Smooth muscle cell of the brain vasculature (primary cell): Measurements from ENCODE around the gene PAFAH2.
"Not testable (repeated sequence)": the region's sequence is repeated elsewhere in the genome, so short reads cannot be mapped to it uniquely, and the experiment has no call there.

Experiments used
- DNase-seq: peaks from one replicate; pipeline ENCODE4 v3.0.0-alpha.2; 2012; ENCODE audit warnings: low read depth, low spot score

The PAFAH2 gene

DNA sequence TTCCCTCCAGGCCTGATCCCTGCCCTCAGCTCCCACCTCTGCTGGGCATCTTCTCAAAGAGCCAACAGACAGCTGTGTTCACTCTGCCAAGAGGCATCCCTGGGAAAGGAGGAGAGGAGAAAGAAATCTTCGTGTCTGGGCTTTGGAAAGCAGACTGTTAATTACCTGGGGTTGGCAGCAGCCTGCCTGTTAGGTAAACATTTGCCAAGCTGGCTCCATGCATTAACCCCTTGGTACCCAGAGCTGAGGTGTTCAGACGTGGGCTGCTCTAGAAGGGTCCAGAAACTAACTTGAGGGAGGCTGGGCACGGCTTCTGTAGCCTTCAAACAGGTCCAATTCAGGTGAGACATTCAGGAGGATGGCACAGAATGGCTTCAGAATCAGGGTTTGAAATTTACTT, 15.0 kb upstream of the PAFAH2 start:
- no peak for DNase-seq

DNA sequence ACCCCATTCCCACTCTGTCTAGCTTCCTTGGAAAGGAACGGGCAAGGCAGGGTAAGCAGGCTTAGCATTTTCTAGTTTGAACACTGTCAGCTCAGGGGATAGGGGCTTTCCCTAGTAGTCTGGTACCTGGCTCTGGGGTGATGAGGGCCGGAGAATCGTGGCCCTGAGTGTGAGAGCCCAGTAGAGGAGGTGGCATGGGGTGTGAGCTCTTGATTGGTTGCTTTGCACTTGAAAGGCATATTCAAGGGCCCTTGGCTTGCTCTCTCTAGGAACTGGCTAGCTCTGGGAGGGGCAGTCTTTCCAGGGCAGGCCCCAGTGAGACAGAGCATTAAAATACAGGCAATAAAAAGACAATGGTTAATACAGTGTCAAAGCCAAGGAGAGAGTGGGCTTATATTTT, 13.0 kb upstream of the PAFAH2 start:
- no peak for DNase-seq

DNA sequence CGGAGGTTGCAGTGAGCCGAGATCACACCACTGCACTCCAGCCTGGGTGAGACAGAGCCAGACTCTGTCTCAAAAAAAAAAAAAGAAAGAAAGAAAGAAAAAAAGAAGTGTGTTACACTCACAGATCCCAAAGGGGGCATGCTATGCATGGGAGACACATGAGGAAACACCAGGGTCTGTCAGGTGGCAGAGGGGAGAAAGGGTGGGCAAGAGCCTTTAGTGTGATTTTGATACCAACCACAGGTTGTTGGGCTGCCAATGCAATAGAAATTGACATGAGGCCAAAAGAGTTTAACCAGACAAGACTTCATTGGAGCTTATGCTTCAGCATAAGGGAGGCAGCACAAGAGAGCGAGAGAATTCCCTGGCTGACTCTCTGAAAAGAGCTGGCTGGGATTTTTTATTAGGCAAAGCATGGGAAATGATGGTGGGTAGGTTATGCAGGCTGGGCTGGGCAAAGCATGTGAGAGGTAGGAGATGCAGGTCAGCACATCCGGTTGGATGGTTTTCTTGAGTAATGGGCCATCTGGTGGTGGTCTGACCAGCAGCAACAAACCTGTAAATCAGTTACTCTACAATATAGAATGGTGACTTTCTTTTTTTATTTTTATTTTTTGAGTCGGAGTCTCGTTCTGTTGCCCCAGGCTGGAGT, 12.1 kb upstream of the PAFAH2 start:
- no peak for DNase-seq

DNA sequence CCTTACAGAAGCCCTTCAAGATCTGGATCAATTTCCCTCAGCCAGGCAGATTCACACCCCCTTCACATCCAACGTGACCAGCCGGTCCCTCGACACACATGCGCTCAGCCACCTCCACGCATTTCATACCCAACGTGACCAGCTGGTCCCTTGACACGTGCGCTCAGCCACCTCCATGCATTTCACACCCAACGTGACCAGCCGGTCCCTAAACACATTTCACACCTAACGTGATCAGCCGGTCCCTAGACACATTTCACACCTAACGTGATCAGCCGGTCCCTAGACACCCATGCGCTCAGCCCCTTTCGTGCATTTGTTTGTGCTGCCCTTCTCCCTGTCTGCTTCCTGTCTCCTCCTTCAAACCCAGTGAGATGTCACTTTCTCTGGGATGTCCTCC, 8.8 kb upstream of the PAFAH2 start:
- DNase-seq = no peak

DNA sequence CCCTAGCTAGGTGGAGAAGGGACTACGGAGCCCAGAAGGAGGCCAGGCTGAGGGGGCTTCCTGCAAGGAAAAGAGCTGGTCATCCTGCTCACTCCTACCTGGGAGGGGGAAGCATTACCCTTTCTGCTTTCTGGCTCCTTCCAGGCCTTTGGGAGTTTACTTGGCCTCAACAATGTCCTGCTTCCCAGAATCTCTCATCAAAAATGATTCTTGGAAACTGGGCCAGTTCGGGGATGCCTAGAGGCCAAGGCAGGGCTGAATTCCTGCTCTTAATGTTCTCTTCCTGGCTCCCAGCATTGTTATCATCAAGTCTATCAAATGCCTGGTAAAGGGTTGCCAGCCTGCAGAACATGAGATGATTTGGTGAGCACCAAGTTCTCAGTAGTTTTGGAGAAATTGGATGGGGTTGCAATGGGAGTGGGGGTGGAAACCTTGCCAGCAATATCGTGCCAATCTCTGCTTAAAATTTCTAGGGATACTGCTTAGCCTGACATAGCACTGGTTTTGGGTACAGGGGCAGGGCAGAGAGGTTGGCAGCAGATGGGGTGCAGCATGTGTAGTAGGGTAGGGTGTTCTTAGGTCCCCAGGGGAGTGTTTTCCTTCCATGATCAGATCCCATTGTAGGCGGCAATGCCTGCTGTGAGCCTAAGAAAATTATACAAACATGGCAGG, 7.7 kb upstream of the PAFAH2 start:
- no peak for DNase-seq

DNA sequence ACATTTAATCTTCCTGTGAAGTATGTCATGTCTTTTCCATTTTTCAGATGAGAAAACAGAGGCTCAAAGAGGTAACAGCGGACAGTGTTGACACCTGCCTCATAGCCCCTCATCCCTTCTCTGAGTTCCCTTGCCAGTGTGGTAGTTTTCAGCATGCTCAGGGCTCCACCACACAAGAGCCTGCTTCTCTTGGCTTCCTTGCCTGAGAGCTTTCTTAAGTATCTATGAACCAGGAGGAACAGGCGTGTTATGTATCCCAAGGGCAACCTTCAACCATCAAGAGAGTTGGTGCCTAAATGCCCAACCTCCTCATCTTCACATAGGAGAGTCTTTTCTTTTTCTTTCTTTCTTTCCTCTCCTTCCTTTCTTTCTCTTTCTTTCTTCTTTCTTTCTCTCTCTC, 5.9 kb upstream of the PAFAH2 start:
- DNase-seq = no peak

DNA sequence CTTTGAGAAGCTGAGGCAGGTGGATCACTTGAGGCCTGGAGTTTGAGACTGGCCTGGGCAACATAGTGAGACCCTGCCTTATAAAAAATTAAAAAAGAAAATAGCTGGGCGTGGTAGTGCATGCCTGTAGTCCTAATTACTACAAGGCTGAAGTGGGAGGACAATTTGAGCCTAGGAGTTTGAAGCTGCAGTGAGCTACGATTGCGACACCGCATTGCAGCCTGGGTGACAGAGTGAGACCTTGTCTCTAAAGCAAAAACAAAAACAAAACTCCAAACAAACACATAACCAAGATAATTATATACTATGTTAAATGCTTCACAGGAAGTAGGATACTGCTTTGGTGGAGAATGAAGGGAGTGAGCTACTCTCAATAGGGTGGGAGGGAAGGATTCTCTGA, 5.4 kb upstream of the PAFAH2 start:
- DNase-seq = no peak

DNA sequence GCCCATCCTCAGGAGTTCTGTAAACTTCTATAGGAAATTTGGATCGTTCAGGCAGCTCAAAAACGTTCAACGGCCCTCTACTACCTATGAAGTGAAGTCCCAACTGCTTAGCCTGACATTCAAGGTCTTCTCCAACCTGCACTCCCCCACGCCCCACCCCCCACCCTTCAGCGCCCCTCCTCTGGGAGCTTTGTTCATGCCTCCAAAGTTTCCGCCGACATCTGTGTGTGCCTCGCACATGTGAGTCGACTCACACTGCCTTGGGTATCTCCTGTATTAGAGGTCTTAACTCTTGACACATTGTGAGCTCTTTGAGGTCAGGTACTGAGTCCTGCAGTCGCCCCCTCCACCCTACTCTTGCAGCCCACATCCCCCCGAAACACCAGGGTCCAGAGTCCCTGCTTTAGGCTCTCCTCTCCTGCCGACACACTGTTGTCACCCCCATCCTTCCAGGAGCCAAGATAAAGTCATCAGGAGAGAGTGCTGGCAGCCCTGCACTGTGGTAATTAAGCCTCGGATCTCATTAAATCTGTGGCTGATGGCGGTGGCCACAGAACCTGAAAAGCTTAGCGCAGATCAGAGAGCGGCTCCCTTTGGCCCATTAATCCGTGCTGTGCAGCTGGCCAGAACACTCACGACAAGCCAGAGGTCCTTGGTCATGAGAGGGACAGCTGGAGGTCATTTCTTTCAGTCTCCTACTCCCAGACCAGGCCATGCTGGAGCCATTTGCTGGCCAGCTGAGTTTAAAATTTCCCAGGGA, 1.4 kb upstream of the PAFAH2 start:
- DNase-seq = no peak

DNA sequence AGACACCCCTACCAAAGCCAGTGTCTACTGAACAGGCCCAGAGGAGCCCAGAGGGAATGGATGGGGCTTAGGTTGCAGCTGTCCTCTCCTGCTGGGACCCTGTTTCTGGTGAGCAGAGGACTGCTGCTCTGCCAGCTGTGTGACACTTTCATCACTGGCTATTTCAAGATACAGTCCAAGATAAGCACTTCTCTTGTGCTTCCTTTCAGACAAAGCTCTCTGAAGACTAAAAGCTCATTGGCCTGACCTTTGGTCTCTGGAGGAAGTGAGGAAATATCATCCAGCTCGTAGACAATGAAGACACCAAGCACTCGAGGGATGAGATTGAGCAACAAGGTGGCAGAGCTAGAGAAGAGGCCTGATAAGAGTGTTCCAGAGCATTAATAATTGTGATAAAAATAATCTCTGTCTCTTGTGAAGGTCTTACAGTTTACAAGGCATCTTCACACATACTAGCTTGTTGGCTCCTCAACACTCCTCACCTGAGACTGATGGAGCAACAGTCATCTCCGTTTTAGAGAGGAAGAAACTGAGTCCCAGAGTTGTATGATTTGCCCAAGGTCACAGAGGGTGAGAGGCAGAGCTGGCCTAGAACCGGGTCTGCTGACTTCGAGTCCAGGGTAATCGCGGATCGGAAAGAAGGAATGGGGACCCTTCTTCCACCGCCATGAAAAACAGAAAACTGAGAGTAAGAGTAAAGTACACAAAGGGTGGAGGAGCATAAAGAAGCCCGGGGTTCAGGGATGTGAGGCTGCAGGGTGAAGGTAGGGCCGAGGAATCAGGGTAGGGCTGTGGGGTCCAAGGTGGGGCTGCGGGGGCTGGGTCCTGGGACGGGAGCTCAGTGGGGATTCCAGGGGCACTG, 666 bp downstream of the PAFAH2 start:
- no peak for DNase-seq

DNA sequence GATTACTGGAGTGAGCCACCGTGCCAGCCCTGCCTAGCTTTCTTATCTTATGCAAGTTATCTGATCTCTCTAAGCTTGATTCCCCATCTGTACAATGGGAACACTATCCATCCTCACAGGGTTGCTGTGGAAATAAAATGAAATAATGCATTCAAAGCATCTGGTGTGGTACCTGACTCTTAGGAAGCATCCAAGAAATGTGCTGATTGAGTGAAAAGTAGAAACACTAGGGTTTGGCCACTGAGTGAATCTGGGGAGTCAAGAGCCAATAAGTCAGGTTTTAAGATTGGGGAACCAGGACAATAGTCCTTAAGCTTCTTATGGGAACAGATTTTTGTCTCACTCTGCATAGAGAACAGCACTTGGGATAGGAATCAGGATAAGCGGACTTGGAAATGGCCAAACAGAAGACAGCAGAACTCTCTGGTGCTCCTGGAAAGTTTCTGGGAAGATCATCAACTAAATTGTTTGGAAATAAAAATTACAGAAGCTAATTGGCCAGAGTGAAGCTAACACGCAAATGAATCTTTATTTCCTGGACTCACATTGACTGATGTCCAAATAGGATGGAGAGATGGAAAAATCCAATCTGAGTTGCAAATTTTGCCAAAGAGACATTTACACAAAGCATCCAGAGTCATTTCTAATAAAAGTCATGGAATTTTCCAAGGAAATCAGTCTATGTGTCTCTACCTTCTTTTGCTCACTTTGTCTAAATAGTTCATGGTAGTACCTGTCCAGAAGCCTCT, 3.3 kb downstream of the PAFAH2 start:
- DNase-seq = no peak

DNA sequence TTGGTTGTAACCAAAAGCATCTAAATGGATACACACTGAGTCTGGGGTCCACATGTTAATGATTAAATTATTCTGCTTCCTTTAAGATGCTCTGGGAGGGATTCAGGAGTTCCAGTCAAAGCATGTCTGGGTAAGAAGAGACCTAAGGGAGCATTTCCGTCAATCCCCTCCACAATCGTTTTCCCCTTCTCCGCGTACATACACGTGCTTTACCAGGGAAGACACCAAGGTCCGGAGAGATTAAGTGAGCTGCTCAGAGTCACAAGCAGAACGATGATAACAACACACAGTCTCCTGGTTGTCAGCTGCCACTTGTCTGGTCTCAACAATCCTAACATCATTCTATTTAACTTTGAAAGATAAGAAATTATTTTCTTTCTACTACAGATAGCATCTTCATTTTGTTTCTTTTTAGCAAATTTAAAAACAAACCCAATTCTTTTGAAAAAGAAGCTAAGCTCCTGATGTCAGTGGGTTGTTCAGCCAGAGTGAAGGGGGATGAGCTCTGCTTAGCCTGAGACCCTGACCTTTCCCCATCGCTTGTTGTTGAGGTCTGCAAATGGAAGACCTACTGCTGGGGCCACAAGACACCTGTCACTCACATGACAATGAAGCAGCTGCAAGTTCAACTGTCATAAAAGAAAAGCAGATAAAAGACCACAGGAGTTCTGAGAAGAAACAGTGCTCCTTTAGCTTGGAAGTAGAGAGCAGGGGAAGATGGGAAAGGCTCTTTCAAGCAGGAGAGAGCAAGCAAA, 4.5 kb downstream of the PAFAH2 start:
- no peak for DNase-seq

DNA sequence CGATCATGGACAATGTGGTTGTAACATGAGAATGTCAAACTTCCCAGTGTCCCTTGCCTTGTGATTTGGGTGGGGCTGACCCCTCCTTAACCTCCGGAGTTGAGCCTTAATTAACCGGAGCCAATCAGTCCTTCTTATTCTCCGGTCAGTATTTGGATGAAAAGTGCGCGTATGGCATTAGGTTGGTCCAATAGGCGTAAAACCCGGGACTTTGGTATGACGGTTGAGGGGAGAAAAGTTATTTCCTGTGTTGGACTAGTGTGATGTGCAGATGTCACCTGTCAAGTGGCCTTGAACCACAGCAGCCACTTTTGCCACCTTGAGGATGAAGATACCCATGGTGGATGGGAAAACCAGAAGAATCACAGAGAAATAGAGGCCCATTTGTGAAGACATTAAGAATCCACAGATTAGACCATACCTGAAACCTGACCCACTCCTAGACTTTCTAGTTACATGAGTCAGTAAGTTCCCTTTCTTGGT, 5.1 kb downstream of the PAFAH2 start:
- no peak for DNase-seq

DNA sequence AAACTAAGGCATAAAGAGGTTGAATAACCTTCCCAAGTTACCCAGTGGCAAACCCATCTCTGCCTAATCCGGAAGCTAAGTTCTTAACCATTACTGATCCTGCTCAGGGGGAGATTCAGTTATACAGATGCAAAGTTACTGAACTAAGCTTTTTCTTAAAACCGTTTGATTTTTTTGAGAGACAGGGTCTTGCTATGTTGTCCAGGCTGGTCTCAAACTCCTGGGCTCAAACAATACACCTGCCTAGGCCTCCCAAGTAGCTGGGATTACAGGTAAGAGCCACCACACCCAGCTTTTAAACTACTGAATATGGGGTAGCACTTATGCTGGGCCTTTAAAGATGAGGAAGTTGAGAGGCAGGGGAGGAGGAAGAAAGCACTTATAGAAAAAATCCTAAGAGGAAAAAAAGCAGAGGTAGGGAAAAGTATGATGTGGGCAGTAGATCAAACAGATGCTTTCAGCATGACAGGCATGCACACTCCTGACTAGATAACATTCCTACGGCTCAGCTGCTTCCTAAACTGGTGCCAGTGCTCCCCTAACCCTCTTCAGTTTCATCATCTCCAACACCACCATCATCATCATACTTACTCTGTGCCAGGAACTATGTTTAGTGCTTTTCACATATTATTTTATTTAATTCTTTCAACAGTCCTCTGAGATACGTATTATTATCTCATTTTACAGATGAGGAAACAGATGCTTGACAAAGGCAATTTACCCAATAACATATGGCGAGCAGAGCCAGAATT, 5.8 kb downstream of the PAFAH2 start:
- DNase-seq = no peak

DNA sequence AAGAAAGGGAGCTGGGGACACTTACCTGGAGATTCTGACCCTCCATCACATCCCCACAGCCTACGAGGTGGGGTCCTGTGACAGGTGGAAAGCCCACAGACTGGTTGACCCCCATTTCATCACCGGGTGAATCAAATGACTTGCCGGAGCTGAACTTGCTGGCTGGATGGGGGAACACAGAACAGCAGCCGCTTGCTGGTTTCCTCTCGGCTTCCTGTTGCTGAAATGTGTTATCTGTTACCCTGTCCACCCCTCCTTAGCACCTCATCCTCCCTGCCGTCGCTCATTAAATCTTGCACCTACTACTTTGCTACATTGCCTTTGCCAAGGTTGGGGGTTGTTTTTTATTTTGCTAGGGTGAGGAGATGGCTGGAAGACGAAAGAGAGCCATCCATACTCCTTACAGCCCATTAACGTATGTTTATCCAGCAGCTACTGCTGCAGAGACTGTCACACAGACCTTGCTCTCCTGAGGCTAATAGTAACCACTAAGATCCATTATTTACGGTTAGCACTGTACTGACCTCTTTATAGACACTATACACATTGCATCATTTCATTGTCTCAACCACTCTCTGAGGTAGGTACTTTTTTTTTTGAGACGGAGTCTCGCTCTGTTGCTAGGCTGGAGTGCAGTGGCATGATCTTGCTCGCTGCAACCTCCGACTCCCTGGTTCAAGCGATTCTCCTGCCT, 7.0 kb downstream of the PAFAH2 start:
- DNase-seq = no peak

DNA sequence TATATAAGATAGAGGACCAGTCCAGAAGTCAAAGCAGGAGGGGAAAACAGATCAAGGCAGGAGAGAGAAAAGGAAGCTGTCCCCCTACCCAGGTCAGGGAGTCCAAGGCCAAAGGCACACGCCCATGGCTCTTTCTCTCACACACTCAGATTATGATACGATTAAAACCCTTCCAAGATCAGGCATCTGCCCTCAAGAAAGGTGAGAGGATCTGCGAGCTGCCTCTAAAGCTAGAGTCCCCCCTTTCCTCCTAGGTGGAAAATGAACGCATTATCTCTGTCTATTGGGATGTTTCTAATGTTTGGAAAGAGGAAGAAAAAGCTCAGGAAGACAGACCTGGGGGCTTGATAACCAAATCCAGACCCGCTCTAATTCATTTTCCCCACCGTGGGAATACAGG, 7.6 kb downstream of the PAFAH2 start:
- no peak for DNase-seq

DNA sequence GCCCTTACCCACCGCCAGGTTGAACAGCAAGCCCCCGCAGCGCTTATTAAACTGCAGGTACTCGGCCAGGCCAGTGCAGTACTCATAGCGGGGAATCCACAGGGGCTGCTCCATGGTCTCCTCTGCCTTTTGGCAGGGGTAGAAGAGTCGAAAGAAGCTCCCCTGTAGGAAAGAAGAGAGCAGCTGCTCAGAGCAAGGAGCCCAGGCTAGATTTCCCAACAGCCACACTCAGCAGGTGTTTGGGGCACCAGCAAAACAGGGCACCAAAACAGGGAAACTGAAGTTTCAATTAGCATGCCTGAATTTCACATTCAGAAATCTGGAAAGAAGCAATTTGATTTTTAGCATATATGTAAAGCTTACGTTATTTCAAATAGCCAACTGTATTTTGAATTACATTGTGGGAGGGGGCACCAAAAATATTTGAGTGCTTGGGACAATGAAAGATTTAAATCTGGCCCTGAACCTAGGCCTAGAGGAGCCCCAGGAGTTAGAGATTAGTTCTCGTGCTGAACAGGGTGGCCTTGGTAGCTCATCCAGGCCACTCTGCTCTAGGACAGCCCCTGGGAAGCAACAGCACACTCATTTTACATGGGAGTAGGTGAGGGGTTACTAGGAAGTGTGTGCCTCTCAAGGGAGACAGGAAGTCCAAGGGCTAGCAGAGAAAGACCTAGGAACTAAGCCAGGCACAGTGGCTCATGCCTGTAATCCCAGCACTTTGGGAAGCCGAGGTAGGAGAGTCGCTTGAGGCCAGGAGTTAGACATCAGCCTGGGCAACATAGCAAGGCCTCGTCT, 8.2 kb downstream of the PAFAH2 start:
- DNase-seq = no peak

DNA sequence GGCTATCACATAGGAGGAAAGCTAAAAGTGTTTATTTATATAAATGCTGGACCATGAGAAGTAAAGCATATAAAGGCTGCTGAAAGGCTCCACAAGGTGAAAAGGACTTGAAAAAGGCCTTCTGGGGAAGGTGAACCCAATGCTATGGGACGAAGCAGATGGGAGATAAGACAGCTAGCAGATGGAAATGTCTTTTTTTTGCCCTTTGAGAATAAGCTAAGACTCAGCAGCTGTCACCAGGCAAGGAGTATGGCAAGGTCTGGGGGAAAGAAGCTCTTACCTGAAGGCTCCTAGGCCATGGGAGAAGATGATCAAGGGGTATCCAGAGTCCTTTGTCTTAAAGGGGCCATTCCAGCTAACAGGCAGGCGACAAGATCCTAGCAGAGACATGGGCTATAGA, 9.9 kb downstream of the PAFAH2 start:
- DNase-seq = no peak

DNA sequence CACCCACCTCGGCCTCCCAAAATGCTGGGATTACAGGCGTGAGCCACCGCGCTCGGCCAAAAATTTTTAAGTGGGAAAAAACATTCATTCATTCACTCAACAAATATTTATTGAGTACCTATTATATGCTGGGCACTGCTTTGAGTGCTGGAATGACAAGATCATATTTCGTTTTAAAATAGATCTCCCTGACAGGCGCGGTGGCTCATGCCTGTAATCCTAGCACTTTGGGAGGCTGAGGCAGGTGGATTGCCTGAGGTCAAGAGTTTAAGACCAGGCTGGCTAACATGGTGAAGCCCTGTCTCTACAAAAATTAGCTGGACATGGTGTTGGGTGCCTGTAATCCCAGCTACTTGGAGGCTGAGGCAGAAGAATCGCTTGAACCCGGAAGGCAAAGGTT, 11.1 kb downstream of the PAFAH2 start:
- not testable (repeated sequence) for DNase-seq
